Skin of body (tissue), 2 donors: ENCODE measurements around the gene PDE7B. TPM values are rescaled to one million over a fixed set of nuclear protein-coding genes. Genes with fewer than 3 reads are reported as not detected.
A peak's percentile ranks its signal among the peaks of the same experiment; 100 is the strongest.

Experiments used
- DNase-seq: peaks from one replicate; lab custom pipeline; 2025; lab: John Stamatoyannopoulos, UW
- total RNA-seq: library from RNA; depleted of rRNA; stranded (reverse); fragments of >200 nt; gene quantifications from one replicate; pipeline ENCODE4 v1.2.3, GENCODE V29; 2014

The PDE7B gene
- total RNA-seq, 1 donor from 2014 or later: 5.1 TPM

DNA sequence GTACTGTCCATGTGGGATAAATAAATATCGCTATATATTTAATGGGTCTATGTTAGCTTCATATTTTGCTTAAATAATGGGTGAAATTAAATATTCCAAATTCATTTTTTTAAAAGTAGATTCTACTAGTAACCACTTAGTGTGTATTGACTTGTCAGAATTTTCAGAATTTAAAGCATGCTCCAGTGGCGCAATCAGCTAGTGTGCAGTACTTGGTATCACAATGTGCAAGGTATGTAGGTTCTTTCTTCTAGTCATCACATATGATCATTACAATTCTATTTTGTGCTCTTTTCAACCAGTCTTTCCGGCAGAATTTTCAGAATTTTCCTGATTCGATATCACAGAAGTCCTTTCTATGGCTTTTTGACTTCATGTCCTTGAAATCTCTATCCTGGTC lies 32.6 kb downstream of the PDE7B start:
- no peak for DNase-seq

DNA sequence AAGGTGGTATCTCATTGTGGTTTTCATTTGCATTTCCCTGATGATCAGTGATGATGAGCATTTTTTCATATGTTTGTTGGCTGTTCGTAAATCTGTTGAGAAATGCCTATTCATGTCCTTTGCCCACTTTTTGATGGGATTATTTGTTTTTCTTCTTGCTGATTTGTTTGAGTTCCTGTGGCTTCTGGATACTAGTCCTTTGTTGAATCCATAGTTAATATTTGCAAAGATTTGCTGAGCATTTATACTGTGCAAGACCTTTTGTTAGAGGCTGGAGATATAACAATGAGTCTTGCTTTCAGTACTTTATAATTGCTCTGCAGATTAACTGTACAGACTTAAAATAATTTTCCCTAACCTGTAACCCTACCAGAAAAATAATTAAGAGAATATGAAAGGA lies 35.6 kb downstream of the PDE7B start:
- no peak for DNase-seq

DNA sequence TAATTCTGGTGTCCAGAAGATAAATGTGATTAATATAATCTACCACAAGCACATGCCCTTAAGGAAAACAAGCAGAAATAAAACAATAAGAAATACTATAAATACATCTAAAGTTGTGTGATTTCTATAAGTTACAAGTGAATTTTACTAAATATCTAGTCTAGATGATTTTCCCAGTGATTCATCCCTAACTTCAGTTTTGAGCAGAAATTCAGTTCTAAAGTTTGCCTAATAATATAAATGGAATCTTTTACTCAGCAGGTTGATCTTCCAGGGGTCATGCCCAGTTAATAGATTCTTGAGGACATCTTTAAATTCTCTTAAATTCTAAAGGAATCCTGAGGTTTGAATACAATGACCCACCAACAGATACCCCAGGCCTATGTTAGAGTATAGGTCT lies 37.3 kb downstream of the PDE7B start:
- DNase-seq: no peak

DNA sequence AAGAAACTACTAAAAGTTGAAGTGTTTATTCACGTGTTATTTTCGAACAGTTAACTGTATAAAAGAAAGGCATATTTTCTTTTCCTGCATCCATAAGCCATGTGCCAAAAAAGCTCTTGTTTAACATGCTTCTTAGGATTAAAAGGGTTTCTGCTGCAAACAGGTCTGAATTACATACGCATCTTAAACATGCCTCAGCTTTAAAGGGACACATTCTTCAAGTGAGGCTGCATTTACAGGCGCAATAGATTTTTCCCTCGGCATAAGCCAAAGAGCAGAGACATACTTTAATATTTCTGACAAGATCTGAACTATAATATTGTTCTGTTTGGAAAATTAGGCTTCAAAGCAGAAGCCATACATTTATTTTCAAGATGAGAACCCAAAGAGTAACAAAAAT lies 39.4 kb downstream of the PDE7B start:
- DNase-seq: no peak

DNA sequence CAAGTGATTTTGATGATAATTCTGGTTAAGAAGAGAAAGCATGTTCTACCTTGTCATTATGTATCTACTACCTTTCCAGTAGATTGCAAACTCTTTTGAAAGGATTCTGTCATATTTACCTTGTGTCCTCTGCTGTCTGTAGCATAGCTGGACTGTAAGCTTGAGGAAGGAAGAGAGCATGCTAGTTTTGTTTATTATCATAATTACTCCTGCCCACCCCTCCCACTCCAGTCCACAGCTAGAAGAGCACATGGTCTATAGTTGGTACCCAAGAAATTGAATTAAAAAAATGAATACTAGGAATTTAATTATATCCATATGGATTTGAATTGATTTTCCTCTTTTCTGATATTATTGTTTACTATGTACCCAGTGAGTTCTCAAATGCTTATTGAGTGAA lies 40.2 kb downstream of the PDE7B start:
- DNase-seq: no peak

DNA sequence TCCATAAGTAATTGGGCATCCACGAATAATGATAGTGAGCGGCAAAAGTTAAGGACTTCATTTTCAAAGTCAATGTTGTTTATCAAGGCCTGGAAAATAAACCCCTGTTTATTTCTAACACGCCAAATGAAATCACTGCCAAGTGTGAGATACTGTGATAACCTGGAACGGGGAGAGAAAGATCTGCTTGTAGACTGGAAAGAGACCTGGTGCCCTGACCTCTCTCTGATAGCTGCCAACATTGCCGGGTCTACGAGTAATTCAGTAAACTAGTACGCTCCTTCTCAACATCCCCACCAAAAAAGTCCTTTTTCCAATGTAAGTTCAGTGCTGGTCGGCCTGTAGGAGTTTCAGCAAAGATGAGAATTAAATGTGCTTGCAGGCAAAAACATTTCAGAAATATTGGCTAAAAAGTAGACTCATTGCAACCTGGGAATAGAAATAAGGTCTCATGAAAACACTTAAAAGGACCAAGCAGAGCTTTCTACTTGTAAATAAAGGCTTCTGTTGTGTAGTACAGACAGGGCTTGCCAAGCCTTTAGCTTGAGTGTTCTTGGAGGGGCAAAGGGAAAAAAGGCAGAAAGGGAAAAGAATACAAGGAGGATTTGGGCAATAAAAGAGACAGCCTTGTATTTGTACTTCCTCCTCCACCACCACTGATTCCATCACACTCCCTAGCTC lies 43.9 kb downstream of the PDE7B start:
- no peak for DNase-seq

DNA sequence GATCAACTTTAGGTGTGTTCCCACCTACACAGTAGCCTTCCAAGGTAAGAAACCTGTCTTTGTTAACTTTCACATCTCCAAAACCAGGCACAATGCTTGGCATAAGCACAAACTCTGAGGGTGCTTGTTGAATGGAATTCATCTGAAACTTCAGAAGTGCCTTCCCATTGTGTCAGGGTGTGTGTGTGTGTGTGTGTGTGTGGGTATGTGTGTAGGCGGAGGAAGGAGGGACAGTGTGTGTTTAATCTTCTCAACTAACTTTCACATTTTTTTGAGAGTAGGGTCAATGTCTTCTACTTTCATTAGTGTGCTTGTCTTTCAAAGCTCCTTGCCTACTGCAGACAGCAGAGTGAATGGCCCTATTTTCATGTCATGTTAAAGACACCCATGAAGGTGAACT lies 45.6 kb downstream of the PDE7B start:
- no peak for DNase-seq

DNA sequence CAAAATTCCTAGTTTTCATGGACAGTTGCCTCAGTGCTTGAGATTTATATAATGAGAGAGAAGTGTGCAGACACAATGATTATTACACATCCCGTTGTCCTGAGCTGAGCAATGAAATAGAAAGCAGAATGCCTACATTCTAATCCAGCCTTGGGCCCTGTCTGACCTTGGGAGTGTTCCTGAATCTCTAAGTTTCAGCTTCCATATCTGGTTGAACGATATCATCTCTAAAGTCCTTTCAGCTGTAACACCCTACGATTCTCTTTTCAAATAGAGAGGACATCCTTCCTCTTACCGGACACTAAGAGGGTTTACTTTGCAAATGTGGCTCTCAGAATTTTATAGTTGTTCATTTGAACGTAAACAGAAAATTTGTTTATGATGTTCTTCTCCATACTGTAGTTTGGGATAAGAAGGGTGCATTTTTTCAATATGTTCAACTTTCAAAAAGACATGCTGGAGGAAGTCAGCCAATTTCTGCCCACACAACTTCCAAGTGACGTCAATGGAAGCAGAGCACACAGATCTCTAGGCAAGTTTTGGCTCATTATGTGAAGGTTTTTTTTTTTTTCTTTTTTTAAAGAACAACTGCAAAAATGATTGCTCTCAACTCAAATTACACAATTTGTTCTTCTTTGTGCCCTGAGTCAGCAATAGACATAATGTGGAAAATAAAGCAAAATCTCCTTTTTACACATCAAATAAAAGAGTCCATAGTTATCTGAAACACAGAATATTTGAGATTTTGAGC lies 50.4 kb downstream of the PDE7B start:
- peak; percentile 77 for DNase-seq

DNA sequence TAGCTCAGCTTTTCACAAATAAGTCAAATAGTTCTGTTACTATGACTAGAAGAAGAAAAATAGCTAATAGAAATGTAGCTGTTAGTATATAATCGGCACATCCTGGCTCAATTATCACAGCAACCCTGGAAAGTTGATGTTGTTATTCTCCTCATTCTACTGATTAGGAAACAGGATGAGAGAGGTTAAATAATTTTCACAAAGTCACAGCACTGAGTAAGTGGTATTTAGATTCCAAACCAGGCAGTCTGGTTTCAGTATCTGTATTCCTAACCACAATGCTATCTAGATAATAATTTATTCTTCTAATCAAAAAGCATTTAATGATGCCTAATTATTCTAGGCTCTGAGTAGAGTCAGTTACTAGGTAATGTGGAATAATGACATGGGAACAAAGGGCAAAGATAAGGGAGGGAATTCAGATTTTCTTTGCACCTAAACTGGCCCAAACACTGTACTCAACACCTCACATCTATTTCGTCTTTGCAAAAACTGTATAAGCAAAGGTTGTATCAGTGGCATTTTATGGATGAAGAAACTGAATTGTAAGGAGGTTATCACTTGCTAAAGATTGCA lies 51.3 kb downstream of the PDE7B start:
- no peak for DNase-seq

DNA sequence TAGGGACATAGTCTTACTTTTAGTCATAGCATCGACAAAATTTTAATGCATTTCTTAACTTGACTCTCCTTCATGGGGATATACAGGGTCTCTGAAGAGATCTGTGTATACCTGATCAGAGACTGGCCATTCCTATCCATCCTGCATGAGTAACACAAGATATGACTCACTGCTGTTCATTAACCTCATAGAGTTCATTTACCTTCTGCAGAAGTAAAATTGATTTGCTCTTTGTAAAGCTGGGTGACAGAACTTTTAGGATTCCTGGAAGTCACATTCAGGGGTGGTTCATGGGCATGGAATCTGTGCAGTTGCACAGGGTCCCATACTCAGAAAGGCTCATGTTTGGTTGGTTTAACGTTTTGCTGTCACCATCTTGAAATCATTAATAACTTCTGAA lies 53.2 kb downstream of the PDE7B start:
- DNase-seq: no peak

DNA sequence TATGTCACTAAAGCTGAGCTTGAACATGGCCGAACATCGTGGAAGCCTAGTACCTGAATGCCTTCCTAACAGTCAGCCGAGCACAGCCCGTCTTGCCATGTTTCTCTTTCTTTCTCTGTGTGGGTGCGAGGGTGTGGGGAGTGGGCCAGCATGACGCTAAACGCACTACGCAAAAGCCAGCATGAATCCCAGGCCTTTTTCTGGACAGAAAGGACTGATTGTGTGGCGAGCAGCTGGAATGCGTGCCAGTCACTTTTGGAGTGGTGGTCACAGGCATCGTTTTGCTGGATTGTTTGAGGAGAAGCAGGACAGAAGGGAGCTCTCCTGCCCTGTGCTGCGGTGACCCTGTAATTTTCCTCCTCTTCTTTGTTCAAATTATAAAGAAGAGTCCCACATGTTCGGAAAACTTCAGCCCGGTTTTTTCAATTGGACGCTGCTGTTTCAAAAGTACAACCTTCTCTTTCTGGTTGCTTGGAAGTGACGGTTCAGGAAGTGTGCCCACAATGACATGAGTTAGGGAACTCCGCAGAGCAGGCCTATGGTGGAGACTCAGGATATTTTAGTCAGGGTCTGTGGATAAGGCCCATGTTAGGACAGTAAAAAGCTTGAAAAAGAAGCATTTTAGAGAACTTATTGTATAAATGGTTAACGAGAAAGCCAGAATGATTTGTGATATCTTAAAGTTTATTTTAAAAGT lies 54.3 kb downstream of the PDE7B start:
- no peak for DNase-seq

DNA sequence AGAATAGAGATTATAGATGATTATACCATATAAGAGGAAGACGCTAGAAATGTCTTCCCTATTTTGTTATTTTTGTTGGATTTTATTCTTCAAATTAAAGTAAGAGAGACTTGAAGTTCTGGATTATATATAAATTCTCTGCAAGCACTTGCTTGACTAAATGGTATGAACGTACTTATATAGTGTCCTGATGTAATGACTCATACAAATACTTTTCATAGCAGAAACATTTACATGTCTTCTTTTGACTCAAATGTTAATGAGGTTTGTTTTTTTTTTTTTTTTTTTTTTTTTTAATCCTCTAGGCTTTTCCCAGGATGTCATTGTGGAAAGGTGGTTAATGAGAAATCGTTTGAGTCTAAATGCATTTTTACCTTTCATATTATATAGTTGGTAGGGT lies 55.0 kb downstream of the PDE7B start:
- DNase-seq: no peak

DNA sequence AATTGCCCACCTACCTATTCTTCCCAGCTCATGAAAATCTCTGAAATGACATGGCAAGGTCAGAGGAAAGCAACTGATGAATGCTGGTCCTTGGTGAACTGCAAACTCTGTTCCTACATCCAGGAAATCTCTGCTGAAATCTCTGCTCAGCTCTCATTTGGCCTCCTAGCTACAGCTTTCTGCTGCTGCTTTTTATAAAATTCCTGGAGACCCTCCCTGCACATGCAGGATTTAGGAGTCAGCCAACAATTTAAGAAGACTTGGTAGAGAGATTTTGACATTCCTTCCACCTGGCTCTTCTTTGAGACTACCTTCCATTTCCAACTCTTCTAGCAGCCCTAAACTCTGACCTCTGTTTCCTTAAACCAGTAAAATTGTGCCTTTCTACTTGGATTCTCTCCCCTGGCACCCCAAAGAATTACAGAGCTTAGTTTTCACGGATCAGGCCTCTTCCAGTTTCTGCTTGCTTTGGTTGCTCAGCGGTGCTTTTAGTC lies 55.5 kb downstream of the PDE7B start:
- DNase-seq: no peak

DNA sequence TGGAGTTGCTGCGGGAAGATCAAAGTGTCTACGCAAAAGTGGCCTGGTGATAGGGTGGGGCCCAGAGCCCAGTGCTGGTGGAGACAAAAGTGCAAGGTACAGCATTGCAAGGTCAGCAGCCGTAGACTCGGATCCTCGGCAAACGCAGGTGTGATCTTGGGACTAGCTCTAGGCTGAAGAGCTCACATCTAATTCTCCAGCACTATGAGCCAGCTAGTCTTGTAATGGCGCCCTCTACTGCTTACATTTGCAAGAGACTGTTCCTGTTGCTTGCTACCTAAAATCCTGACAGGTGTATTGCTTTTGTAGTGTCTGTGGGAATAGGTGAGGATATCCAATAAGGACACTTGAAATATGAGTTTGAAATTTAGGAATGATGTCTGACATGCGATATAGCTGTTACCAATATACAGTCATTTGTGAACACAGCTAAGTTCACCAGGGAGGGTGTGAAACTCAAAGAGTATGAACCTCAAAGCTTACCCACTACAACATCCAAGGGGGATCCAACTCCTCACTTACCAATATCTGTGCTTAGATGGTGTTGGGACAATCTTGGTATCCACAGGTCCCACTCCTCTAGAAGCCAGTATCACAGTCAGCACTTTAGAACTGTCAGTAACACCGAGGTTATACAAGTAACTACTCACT lies 58.4 kb downstream of the PDE7B start:
- DNase-seq: no peak

DNA sequence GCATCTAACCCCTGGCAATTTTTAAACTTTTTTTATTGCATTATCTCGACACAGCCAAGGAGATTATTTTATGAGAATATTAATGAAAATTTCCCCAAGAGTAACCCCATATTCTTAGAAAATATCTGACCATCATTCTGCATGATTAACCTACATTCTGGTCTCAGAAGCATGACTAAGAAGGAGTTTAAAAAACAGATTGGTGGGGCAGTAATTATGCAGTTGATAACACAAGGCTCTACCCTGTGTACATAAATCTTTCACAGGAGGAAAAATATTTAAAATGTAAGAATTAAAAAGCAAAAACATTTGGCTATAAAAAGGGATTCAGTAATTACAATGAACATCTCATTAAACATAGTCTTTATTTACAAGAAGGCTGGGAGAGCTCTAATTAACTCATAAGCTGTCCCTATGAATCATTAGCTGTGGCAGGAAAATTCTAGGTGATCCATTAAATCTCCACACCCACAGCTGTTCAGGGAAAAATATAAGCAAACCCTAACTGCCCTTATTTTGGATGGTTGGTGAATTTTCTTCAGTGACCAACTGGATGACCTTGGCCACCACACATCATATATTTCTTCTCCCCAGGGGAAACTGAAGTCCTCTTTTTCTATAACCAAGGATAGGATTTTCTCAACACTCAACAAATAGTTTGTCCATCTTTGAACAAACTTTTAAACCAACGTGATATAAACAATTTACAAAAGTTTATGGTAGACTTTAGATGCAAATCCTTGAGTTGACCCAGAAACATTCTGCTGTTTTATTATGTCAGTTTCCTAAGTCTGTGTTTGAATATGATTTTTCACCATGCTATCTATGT lies 59.5 kb downstream of the PDE7B start:
- no peak for DNase-seq

DNA sequence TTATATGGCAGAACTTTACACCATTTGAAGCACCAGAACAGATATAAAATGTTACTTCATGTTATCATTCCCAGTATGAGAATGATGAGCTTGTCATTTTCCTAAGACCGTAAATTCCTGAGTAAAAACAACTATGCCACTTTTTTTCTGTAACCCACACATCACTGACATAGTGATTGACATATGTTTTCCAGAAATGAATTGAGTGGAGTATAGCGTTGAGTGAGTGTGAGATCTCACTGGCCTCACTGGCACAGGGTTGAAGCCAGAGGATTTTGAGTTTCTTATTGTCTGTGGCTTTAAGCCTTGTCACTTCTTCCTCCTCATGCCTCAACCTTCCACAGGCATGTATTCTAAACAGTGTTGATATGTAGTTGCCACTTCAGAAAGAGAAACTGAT lies 62.3 kb downstream of the PDE7B start:
- DNase-seq: no peak

DNA sequence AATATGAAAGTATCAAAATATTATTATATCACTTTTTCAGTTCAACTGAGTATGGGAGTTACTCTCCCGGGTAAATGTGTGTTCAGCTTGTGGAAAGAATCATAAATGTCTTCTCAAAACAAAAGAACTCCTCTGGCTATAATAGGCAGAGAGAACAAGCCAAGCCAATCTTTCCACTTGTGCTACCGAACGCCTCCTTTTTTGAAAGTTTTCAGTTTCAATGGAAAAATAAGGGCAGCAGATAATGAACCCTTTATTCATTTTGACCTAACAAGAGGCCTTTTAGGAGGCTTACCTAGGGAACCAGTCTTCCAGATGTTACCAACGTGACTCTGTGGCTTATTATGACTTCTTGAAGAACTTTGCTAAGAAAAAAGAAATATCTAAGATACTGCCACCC lies 67.5 kb downstream of the PDE7B start:
- no peak for DNase-seq

DNA sequence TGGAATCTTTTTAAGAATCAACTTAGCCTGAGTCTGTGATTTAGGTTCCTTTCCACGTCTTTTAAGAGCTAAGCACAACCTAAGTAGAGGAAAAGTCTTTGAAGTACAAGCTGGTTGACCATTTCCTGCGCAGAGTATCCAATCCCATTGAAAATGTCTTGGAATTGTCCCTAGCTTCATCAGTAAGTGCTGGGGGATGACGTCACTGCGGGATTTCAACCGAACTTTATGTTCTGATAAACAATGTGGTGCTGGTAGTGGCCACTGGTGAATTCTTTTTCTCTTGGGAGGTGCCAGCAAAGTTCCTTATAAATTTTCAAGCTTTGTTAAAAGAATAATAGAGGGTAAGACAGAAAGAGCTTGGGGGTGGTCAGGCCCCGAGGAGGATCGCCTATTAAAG lies 69.2 kb downstream of the PDE7B start:
- DNase-seq: no peak

DNA sequence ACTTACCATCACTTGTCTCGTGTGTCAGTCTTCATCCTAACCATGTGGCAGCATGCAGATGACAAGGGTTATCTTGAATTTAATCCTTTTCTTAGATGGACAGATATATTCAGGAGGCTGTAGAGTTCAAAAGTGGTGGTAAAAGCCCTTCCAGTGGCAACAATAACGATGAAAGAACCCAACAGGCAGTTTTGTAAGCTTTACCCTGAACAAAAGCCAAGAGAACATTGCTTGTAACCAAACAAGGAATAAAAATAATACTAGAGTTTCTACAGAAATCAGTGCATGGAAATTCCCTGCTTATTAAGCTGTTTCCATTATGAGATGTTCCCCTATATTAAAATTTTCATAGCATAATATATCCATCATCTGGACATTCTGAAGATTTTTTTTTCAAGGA lies 69.7 kb downstream of the PDE7B start:
- DNase-seq: no peak

DNA sequence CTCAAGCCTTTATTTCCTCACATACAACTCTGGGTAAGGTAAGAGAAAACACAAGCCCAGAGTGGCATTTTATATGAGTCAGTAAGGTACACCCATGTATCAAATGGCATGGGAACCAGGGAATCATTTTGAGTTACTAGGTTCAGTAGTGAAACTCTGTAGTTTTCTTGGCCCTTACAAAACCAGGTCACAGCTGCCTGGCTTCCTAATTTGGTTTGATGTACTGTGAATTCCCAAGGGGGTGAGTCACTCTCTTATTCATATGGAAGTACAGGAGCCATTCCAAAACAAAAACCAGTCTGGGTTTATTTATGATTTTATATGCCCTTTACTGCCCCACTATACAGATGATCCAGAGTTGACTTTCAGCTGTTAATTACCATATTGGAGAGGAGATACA lies 70.7 kb downstream of the PDE7B start:
- DNase-seq: peak; percentile 78

DNA sequence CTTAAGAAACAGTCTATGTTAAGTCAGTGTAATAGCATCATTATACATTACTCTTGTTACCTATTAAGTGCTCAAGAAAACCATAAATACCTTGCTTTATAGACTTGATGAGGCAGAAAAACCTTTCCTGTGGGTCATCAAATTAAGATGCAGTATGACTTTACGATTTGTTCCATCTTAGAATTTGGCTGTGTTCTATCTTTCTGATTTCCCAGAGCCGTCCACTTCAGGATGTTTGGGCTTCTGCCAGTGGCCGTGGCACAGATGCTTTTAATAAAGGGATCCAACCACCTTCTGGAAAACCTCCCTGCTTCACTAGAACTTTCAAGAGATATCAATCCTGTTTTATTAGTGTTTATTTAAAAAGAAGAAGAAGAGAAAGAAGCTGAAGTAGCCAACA lies 71.2 kb downstream of the PDE7B start:
- DNase-seq: peak; percentile 58
